Smooth muscle cell (in vitro differentiated cells): ENCODE measurements around the gene OBSL1. TPM values are rescaled to one million over a fixed set of nuclear protein-coding genes. Genes with fewer than 3 reads are reported as not detected.

Experiments used
- DNase-seq: peaks from one replicate; lab custom pipeline; 2025; ENCODE audit not compliant: unreplicated experiment; lab: John Stamatoyannopoulos, UW
- H2AFZ ChIP-seq: fragments of 200-600 bp; sonication (generic); 2 replicates; pipeline ENCODE4 v1.6.0; 2016; ENCODE audit warnings: antibody characterized with exemption, low read depth, mild to moderate bottlenecking
- H3F3A ChIP-seq: fragments of 200-600 bp; sonication (generic); 2 replicates; pipeline ENCODE4 v1.6.0; 2017; ENCODE audit warnings: antibody characterized with exemption, low read depth
- H3K27ac ChIP-seq: fragments of 200-600 bp; sonication (generic); 2 replicates; pipeline ENCODE4 v1.5.1; 2016; ENCODE audit warnings: low read depth, mild to moderate bottlenecking
- H3K27me3 ChIP-seq: fragments of 200-600 bp; sonication (generic); 2 replicates; pipeline ENCODE4 v1.6.1; 2016; ENCODE audit warnings: low read depth, mild to moderate bottlenecking
- H3K36me3 ChIP-seq: fragments of 200-600 bp; sonication (generic); 2 replicates; pipeline ENCODE4 v1.5.1; 2016; ENCODE audit warnings: low read depth
- H3K4me1 ChIP-seq: fragments of 200-600 bp; sonication (generic); 2 replicates; pipeline ENCODE4 v1.5.1; 2016; ENCODE audit warnings: low read depth
- H3K4me2 ChIP-seq: fragments of 200-600 bp; sonication (generic); 2 replicates; pipeline ENCODE4 v1.6.0; 2016; ENCODE audit warnings: mild to moderate bottlenecking
- H3K4me3 ChIP-seq: fragments of 200-600 bp; sonication (generic); 2 replicates; pipeline ENCODE4 v1.5.1; 2016; ENCODE audit warnings: mild to moderate bottlenecking
- H3K79me2 ChIP-seq: fragments of 200-600 bp; sonication (generic); 2 replicates; pipeline ENCODE4 v1.6.0; 2016; ENCODE audit warnings: low read depth, mild to moderate bottlenecking
- H3K9ac ChIP-seq: fragments of 200-600 bp; sonication (generic); 2 replicates; pipeline ENCODE4 v1.6.0; 2016; ENCODE audit warnings: low read depth
- H3K9me3 ChIP-seq: fragments of 200-600 bp; sonication (generic); replicated peaks from 2 replicates; pipeline ENCODE4 v1.5.1; 2016; ENCODE audit warnings: low read depth
- H4K20me1 ChIP-seq: fragments of 200-600 bp; sonication (generic); 2 replicates; pipeline ENCODE4 v1.6.0; 2016; ENCODE audit warnings: low read depth
- WGBS: methylation state at CpG from one replicate; pipeline ENCODE4 v1.1.7; 2016; ENCODE audit warnings: low lambda C conversion rate; 5-methylcytosine and 5-hydroxymethylcytosine counted together
- polyA plus RNA-seq: library from polyadenylated mRNA; unstranded; fragments of >200 nt; fragmentation: Nextera tagmentation; extraction: Ambion mirVana; gene quantifications from 2 replicates; pipeline ENCODE4 v1.2.1, GENCODE V29; 2016
- total RNA-seq: library from RNA; depleted of rRNA; stranded (reverse); fragments of >200 nt; gene quantifications from 2 replicates; pipeline ENCODE4 v1.2.3, GENCODE V29; 2014
- TF ChIP-seq, protein P1 (sequence below): fragments of 200-600 bp; sonication (generic); IDR thresholded peaks from 2 replicates; pipeline ENCODE4 v1.5.1; 2017; ENCODE audit warnings: borderline replicate concordance, mild to moderate bottlenecking, antibody characterized with exemption; ENCODE audit not compliant: insufficient read depth, poor library complexity, severe bottlenecking

The OBSL1 gene
- total and polyA plus RNA-seq, 2 experiments from 2014 or later = 51.1 to 71.9 TPM

DNA sequence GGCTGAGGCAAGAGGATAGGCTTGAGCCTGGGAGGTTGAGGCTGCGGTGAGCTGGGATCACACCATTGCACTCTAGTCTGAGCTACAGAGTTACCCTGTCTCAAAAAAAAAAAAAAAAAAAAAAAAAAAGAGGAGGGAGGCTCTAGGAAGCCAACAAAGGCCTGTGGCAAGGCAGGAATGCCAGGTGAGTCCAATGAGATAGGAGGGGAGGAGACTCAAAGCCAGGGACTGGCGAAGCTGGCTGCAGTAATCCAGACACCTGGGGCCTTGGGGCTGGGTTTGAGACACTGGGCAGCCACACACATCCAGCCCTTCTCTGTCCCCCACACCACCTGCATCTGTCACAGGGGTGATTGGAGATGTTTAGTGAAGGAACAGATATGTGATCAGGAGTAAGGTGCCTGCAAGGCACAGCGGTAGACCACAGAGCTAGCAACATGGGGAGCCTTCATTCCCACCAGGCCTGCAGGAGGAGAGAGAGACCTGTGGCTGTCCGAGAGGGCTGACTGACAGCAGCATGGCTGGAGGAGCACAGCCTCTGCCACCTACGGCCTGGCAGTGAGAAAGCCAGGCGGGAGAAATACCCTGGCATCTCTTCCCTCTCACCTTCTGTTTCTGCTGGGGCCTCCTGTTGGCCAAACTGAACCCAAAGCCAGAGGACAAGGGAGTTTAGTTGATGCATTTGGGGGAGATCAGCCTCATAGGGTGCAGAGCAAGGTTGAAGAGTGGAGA, 37.2 kb downstream of the OBSL1 start:
- H2AFZ ChIP-seq = no peak overlapping the region
- no peak overlapping the region for H3K27ac ChIP-seq
- H3K4me1 ChIP-seq = peaks cover 4% of the 10 kb centered on the region
- DNase-seq = no peak
- peaks cover 14% of the 10 kb centered on the region for H4K20me1 ChIP-seq
- H3K9me3 ChIP-seq = no peaks in the 10 kb centered on the region
- H3K4me3 ChIP-seq = no peak overlapping the region
- no peaks in the 10 kb centered on the region for H3K27me3 ChIP-seq
- H3K36me3 ChIP-seq = no peaks in the 10 kb centered on the region
- TF ChIP-seq, protein P1, sequence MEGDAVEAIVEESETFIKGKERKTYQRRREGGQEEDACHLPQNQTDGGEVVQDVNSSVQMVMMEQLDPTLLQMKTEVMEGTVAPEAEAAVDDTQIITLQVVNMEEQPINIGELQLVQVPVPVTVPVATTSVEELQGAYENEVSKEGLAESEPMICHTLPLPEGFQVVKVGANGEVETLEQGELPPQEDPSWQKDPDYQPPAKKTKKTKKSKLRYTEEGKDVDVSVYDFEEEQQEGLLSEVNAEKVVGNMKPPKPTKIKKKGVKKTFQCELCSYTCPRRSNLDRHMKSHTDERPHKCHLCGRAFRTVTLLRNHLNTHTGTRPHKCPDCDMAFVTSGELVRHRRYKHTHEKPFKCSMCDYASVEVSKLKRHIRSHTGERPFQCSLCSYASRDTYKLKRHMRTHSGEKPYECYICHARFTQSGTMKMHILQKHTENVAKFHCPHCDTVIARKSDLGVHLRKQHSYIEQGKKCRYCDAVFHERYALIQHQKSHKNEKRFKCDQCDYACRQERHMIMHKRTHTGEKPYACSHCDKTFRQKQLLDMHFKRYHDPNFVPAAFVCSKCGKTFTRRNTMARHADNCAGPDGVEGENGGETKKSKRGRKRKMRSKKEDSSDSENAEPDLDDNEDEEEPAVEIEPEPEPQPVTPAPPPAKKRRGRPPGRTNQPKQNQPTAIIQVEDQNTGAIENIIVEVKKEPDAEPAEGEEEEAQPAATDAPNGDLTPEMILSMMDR = no peak
- 86% methylated on average over 6 of the region's 6 CpGs for WGBS
- H3F3A ChIP-seq = no peaks in the 10 kb centered on the region
- no peaks in the 10 kb centered on the region for H3K79me2 ChIP-seq
- no peak overlapping the region for H3K4me2 ChIP-seq
- H3K9ac ChIP-seq = no peak overlapping the region

DNA sequence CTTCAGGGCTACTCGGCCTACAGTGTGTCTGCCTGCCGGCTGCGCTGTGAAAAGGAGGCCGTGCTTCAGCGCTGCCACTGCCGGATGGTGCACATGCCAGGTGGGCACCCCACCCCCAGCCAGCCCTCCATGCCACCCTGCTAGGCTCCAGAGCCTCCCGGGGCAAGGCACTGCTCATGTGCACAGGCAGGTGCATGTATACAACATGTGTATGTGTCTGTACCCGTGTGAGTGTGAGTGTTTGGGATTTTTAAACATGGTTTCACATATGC, 39.0 kb downstream of the OBSL1 start:
- Histone ChIP-seq H3K4me3 (no peak overlapping the region), H3F3A (no peaks in the 10 kb centered on the region), H3K27me3 (no peaks in the 10 kb centered on the region), H4K20me1 (no peaks in the 10 kb centered on the region), H3K4me2 (no peak overlapping the region), H3K9ac (no peak overlapping the region), H3K36me3 (no peaks in the 10 kb centered on the region), H3K27ac (no peak overlapping the region), H3K4me1 (peaks cover 2% of the 10 kb centered on the region), H2AFZ (no peak overlapping the region), H3K9me3 (no peaks in the 10 kb centered on the region), H3K79me2 (no peaks in the 10 kb centered on the region)
- TF ChIP-seq, protein P1 = no peak
- WGBS = 85% methylated on average over 8 of the region's 8 CpGs
- DNase-seq = no peak

DNA sequence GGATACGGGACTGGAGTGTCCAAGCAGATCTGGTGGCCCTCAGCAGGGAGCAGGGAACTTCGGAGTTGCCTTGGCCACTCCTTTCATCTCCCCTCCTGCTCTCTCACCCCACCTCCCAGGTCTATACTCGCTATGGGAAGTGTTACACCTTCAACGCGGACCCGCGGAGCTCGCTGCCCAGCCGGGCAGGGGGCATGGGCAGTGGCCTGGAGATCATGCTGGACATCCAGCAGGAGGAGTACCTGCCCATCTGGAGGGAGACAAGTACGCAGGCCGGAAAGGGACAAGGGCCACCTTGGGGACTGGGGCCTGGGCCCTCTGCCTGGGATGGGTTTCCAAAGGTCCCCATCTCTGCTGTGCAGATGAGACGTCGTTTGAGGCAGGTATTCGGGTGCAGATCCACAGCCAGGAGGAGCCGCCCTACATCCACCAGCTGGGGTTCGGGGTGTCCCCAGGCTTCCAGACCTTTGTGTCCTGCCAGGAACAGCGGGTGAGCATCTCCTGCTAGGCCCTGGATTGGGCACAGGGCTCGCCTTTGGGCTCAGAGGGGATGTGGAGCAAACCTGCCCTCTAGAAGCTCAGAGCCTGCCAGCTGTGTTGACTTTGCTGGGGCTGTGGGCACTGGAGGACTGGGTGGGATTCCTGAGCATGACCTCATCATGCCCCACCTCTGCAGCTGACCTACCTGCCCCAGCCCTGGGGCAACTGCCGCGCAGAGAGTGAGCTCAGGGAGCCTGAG, 39.5 kb downstream of the OBSL1 start:
- Histone ChIP-seq H4K20me1 (no peaks in the 10 kb centered on the region), H3K9ac (no peak overlapping the region), H3K27ac (no peak overlapping the region), H3K79me2 (no peaks in the 10 kb centered on the region), H3K9me3 (no peaks in the 10 kb centered on the region), H3K4me2 (no peak overlapping the region), H3K4me3 (no peak overlapping the region), H3K4me1 (peaks cover 7% of the 10 kb centered on the region), H3K36me3 (no peaks in the 10 kb centered on the region), H2AFZ (no peak overlapping the region), H3K27me3 (no peaks in the 10 kb centered on the region), H3F3A (no peaks in the 10 kb centered on the region)
- 89% methylated on average over 20 of the region's 20 CpGs for WGBS
- DNase-seq = no peak
- TF ChIP-seq, protein P1 = no peak
